WTC11 (cell line): ENCODE measurements around the gene CRIP2. TPM values are rescaled to one million over a fixed set of nuclear protein-coding genes. Genes with fewer than 3 reads are reported as not detected.

ENCODE experiments used
- ATAC-seq: fragments of 200-7000 bp; cut with Tn5 transposase; 2 replicates; pipeline ENCODE4 v1.10.0; 2021; ENCODE audit warnings: mild to moderate bottlenecking, moderate library complexity
- CTCF ChIA-PET: fragments of 300-600 bp; sonication (Branson Sonifier 250); formaldehyde crosslinking; loops from one replicate; lab custom pipeline; 2021; ENCODE audit warnings: antibody characterized with exemption; lab: Charles Lee
- POLR2A ChIA-PET: fragments of 350-600 bp; sonication (Branson Sonifier 250); formaldehyde crosslinking; loops from one replicate; lab custom pipeline; 2021; ENCODE audit warnings: antibody characterized with exemption; lab: Charles Lee
- DNase-seq: peaks from one replicate; pipeline ENCODE4 v3.0.0; 2021; ENCODE audit warnings: low spot score
- H3K27ac Mint-ChIP-seq: 2 replicates; pipeline ENCODE4 v1.8.0; 2021; ENCODE audit warnings: mixed read lengths
- H3K27me3 Mint-ChIP-seq: 2 replicates; pipeline ENCODE4 v1.8.0; 2021; ENCODE audit warnings: low read depth, mild to moderate bottlenecking, moderate library complexity, mixed read lengths
- H3K36me3 Mint-ChIP-seq: 2 replicates; pipeline ENCODE4 v1.8.0; 2021; ENCODE audit warnings: mixed read lengths
- H3K4me1 Mint-ChIP-seq: 2 replicates; pipeline ENCODE4 v1.8.0; 2022; ENCODE audit warnings: mixed read lengths
- H3K4me3 Mint-ChIP-seq: 2 replicates; pipeline ENCODE4 v1.8.0; 2021; ENCODE audit warnings: mild to moderate bottlenecking, moderate library complexity, mixed read lengths
- H3K9me3 Mint-ChIP-seq: 2 replicates; pipeline ENCODE4 v1.8.0; 2021; ENCODE audit warnings: mixed read lengths
- CBFB ChIP-seq: sonication (generic); formaldehyde crosslinking; IDR thresholded peaks from 2 replicates; pipeline ENCODE4 v1.8.1; 2022; ENCODE audit warnings: mild to moderate bottlenecking, low read depth, missing genetic modification reagents
- FOXP1 ChIP-seq: sonication (generic); formaldehyde crosslinking; IDR thresholded peaks from 2 replicates; pipeline ENCODE4 v1.8.0; 2022; ENCODE audit warnings: missing genetic modification reagents, mild to moderate bottlenecking, moderate library complexity, borderline replicate concordance
- GTF2I ChIP-seq: fragments of 250-450 bp; sonication (Bioruptor Pico); conservative IDR thresholded peaks from 2 replicates; pipeline ENCODE4 v1.4.0; 2021; ENCODE audit warnings: mild to moderate bottlenecking
- JAZF1 ChIP-seq: fragments of 250-450 bp; sonication (Bioruptor Pico); IDR thresholded peaks from 2 replicates; pipeline ENCODE4 v1.9.0; 2021; ENCODE audit warnings: moderate library complexity, mild to moderate bottlenecking, inconsistent platforms
- NFE2L1 ChIP-seq: sonication (generic); formaldehyde crosslinking; IDR thresholded peaks from 2 replicates; pipeline ENCODE4 v1.8.1; 2023; ENCODE audit warnings: missing genetic modification reagents
- NR1H2 ChIP-seq: sonication (generic); formaldehyde crosslinking; IDR thresholded peaks from 2 replicates; pipeline ENCODE4 v1.9.0; 2021; ENCODE audit warnings: mild to moderate bottlenecking, moderate library complexity, missing genetic modification reagents
- NR3C1 ChIP-seq: sonication (generic); formaldehyde crosslinking; conservative IDR thresholded peaks from 2 replicates; pipeline ENCODE4 v1.8.1; 2023; ENCODE audit warnings: low read depth, mild to moderate bottlenecking, missing genetic modification reagents
- TEAD4 ChIP-seq: sonication (generic); formaldehyde crosslinking; IDR thresholded peaks from 2 replicates; pipeline ENCODE4 v1.8.0; 2022; ENCODE audit warnings: mild to moderate bottlenecking, missing genetic modification reagents
- TP53 ChIP-seq: sonication (generic); formaldehyde crosslinking; IDR thresholded peaks from 2 replicates; pipeline ENCODE4 v1.8.1; 2023; ENCODE audit warnings: mild to moderate bottlenecking, missing genetic modification reagents
- ZNF219 ChIP-seq: sonication (generic); formaldehyde crosslinking; IDR thresholded peaks from 2 replicates; pipeline ENCODE4 v1.8.0; 2023; ENCODE audit warnings: missing genetic modification reagents, mild to moderate bottlenecking, borderline replicate concordance
- ZNF317 ChIP-seq: sonication (generic); formaldehyde crosslinking; IDR thresholded peaks from 2 replicates; pipeline ENCODE4 v1.8.1; 2023; ENCODE audit warnings: low read depth, mild to moderate bottlenecking, moderate library complexity, missing genetic modification reagents, borderline replicate concordance
- ZNF396 ChIP-seq: fragments of 250-450 bp; sonication (Bioruptor Pico); IDR thresholded peaks from 2 replicates; pipeline ENCODE4 v1.8.0; 2021; ENCODE audit warnings: mild to moderate bottlenecking, moderate library complexity, borderline replicate concordance
- ZNF416 ChIP-seq: fragments of 250-450 bp; sonication (Bioruptor Pico); IDR thresholded peaks from 2 replicates; pipeline ENCODE4 v1.9.0; 2021; ENCODE audit warnings: mild to moderate bottlenecking, inconsistent platforms
- total RNA-seq: library from RNA; stranded (reverse); gene quantifications from 3 replicates; pipeline ENCODE4 v1.2.3, GENCODE V29; 2021
- TF ChIP-seq, protein P1 (sequence below): sonication (generic); formaldehyde crosslinking; IDR thresholded peaks from 2 replicates; pipeline ENCODE4 v1.8.1; 2022; ENCODE audit warnings: low read depth, missing genetic modification reagents, borderline replicate concordance
- TF ChIP-seq, protein P2 (sequence below): sonication (generic); formaldehyde crosslinking; IDR thresholded peaks from 2 replicates; pipeline ENCODE4 v1.8.0; 2022; ENCODE audit warnings: mild to moderate bottlenecking, missing genetic modification reagents
- TF ChIP-seq, protein P3 (sequence below): sonication (generic); formaldehyde crosslinking; IDR thresholded peaks from 2 replicates; pipeline ENCODE4 v1.8.0; 2023; ENCODE audit warnings: mild to moderate bottlenecking, missing genetic modification reagents
- TF ChIP-seq, protein P4 (sequence below): sonication (generic); formaldehyde crosslinking; conservative IDR thresholded peaks from 2 replicates; pipeline ENCODE4 v1.8.1; 2023; ENCODE audit warnings: mild to moderate bottlenecking, low read depth, missing genetic modification reagents, moderate library complexity
- TF ChIP-seq, protein P5 (sequence below): sonication (generic); formaldehyde crosslinking; IDR thresholded peaks from 2 replicates; pipeline ENCODE4 v1.8.1; 2022; ENCODE audit warnings: mild to moderate bottlenecking, missing genetic modification reagents, moderate library complexity, borderline replicate concordance
- TF ChIP-seq, protein P6 (sequence below): sonication (generic); formaldehyde crosslinking; IDR thresholded peaks from 2 replicates; pipeline ENCODE4 v1.8.0; 2023; ENCODE audit warnings: missing genetic modification reagents, mild to moderate bottlenecking, borderline replicate concordance

Gene CRIP2
- total RNA-seq, 1 experiment from 2014 or later, result 5.4 TPM

DNA sequence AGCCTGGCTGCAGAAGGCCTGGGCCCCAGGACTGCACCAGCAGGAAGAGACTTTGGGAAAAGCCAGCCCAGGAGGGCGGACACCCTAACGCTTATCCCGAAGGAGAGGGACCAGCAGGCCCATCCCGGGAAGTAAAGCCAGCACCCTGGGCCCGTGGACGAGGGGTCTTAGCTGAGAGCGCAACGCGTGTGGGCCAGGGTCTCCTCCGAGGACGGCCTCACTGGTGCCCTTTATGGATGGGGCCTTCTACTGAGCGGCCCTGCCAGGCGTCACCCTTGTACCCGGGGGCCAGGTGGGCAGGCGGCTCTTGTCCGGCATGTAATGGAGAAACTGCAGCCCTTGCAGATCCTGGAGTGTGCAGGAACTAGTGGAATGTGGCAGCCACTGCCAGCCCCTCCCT lies 30.5 kb downstream of the CRIP2 start:
- H3K27me3 Mint-ChIP-seq, result peaks cover 4% of the 10 kb centered on the region
- DNase-seq (no peak), ATAC-seq (no peak)
- H3K4me1 Mint-ChIP-seq, result no peaks in the 10 kb centered on the region
- POLR2A ChIA-PET, result interaction anchor here (0.6 kb wide), 1 partner anchor 37 kb away, joined by 3 read pairs; no protein-coding TSS in a partner anchor
- H3K27ac Mint-ChIP-seq, result no peak overlapping the region
- no peak overlapping the region for H3K4me3 Mint-ChIP-seq
- TF ChIP-seq ZNF416 (CRISPR knock-in tag) (no peak), JAZF1 (CRISPR knock-in tag) (no peak), CBFB (CRISPR knock-in tag) (no peak), ZNF219 (CRISPR knock-in tag) (no peak), NR1H2 (CRISPR knock-in tag) (no peak), NR3C1 (CRISPR knock-in tag) (no peak)
- TF ChIP-seq, protein P1, sequence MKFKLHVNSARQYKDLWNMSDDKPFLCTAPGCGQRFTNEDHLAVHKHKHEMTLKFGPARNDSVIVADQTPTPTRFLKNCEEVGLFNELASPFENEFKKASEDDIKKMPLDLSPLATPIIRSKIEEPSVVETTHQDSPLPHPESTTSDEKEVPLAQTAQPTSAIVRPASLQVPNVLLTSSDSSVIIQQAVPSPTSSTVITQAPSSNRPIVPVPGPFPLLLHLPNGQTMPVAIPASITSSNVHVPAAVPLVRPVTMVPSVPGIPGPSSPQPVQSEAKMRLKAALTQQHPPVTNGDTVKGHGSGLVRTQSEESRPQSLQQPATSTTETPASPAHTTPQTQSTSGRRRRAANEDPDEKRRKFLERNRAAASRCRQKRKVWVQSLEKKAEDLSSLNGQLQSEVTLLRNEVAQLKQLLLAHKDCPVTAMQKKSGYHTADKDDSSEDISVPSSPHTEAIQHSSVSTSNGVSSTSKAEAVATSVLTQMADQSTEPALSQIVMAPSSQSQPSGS (CRISPR knock-in tag), result no peak
- TF ChIP-seq, protein P2, sequence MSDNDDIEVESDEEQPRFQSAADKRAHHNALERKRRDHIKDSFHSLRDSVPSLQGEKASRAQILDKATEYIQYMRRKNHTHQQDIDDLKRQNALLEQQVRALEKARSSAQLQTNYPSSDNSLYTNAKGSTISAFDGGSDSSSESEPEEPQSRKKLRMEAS (CRISPR knock-in tag), result no peak
- TF ChIP-seq, protein P3, sequence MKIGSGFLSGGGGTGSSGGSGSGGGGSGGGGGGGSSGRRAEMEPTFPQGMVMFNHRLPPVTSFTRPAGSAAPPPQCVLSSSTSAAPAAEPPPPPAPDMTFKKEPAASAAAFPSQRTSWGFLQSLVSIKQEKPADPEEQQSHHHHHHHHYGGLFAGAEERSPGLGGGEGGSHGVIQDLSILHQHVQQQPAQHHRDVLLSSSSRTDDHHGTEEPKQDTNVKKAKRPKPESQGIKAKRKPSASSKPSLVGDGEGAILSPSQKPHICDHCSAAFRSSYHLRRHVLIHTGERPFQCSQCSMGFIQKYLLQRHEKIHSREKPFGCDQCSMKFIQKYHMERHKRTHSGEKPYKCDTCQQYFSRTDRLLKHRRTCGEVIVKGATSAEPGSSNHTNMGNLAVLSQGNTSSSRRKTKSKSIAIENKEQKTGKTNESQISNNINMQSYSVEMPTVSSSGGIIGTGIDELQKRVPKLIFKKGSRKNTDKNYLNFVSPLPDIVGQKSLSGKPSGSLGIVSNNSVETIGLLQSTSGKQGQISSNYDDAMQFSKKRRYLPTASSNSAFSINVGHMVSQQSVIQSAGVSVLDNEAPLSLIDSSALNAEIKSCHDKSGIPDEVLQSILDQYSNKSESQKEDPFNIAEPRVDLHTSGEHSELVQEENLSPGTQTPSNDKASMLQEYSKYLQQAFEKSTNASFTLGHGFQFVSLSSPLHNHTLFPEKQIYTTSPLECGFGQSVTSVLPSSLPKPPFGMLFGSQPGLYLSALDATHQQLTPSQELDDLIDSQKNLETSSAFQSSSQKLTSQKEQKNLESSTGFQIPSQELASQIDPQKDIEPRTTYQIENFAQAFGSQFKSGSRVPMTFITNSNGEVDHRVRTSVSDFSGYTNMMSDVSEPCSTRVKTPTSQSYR (CRISPR knock-in tag), result no peak
- TF ChIP-seq, protein P4, sequence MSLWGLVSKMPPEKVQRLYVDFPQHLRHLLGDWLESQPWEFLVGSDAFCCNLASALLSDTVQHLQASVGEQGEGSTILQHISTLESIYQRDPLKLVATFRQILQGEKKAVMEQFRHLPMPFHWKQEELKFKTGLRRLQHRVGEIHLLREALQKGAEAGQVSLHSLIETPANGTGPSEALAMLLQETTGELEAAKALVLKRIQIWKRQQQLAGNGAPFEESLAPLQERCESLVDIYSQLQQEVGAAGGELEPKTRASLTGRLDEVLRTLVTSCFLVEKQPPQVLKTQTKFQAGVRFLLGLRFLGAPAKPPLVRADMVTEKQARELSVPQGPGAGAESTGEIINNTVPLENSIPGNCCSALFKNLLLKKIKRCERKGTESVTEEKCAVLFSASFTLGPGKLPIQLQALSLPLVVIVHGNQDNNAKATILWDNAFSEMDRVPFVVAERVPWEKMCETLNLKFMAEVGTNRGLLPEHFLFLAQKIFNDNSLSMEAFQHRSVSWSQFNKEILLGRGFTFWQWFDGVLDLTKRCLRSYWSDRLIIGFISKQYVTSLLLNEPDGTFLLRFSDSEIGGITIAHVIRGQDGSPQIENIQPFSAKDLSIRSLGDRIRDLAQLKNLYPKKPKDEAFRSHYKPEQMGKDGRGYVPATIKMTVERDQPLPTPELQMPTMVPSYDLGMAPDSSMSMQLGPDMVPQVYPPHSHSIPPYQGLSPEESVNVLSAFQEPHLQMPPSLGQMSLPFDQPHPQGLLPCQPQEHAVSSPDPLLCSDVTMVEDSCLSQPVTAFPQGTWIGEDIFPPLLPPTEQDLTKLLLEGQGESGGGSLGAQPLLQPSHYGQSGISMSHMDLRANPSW (CRISPR knock-in tag), result no peak
- TF ChIP-seq, protein P5, sequence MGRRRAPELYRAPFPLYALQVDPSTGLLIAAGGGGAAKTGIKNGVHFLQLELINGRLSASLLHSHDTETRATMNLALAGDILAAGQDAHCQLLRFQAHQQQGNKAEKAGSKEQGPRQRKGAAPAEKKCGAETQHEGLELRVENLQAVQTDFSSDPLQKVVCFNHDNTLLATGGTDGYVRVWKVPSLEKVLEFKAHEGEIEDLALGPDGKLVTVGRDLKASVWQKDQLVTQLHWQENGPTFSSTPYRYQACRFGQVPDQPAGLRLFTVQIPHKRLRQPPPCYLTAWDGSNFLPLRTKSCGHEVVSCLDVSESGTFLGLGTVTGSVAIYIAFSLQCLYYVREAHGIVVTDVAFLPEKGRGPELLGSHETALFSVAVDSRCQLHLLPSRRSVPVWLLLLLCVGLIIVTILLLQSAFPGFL (CRISPR knock-in tag), result no peak
- peaks cover 3% of the 10 kb centered on the region for H3K9me3 Mint-ChIP-seq
- CTCF ChIA-PET, result no interaction called here
- H3K36me3 Mint-ChIP-seq, result peaks cover 2% of the 10 kb centered on the region; the same call in 1 of the 2 replicates

DNA sequence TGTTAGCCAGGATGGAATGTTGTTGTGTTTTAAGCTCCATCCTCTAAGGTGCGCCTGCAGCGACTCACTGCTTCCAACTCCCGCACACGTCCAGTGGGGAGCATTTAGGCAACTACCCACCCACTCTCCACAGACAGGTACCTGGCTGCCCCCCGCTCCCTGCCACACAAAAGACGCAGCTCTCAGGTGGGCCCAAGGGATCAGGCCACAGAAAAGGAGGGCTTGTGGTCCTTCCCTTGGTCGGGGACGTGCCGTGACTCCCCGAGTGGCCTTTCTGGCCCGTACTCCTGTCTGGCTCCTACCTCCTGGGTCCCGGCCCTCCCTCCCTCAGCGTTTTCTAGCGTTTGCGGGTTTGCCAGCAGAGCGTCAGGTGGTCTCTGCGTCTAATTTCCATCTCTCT lies 32.6 kb downstream of the CRIP2 start:
- Mint-ChIP-seq H3K27me3 (peaks cover 8% of the 10 kb centered on the region), H3K36me3 (peaks cover 2% of the 10 kb centered on the region; the same call in 1 of the 2 replicates), H3K9me3 (peaks cover 3% of the 10 kb centered on the region), H3K4me3 (no peak overlapping the region), H3K4me1 (no peaks in the 10 kb centered on the region), H3K27ac (no peak overlapping the region)
- ChIA-PET CTCF (interaction anchor here (1.6 to 2.1 kb wide), 3 partner anchors 18 to 27 kb away, joined by 3 to 10 read pairs (median 4); no protein-coding TSS in a partner anchor), POLR2A (no interaction called here)
- ATAC-seq, result no peak
- no peak for DNase-seq
- no peak for TF ChIP-seq TP53 (CRISPR knock-in tag)
- no peak for TF ChIP-seq NR1H2 (CRISPR knock-in tag)
- no peak for TF ChIP-seq GTF2I (CRISPR knock-in tag)
- no peak for TF ChIP-seq NR3C1 (CRISPR knock-in tag)
- no peak for TF ChIP-seq TEAD4 (CRISPR knock-in tag)
- no peak for TF ChIP-seq FOXP1 (CRISPR knock-in tag)
- TF ChIP-seq ZNF396 (CRISPR knock-in tag), result no peak
- TF ChIP-seq, protein P6, sequence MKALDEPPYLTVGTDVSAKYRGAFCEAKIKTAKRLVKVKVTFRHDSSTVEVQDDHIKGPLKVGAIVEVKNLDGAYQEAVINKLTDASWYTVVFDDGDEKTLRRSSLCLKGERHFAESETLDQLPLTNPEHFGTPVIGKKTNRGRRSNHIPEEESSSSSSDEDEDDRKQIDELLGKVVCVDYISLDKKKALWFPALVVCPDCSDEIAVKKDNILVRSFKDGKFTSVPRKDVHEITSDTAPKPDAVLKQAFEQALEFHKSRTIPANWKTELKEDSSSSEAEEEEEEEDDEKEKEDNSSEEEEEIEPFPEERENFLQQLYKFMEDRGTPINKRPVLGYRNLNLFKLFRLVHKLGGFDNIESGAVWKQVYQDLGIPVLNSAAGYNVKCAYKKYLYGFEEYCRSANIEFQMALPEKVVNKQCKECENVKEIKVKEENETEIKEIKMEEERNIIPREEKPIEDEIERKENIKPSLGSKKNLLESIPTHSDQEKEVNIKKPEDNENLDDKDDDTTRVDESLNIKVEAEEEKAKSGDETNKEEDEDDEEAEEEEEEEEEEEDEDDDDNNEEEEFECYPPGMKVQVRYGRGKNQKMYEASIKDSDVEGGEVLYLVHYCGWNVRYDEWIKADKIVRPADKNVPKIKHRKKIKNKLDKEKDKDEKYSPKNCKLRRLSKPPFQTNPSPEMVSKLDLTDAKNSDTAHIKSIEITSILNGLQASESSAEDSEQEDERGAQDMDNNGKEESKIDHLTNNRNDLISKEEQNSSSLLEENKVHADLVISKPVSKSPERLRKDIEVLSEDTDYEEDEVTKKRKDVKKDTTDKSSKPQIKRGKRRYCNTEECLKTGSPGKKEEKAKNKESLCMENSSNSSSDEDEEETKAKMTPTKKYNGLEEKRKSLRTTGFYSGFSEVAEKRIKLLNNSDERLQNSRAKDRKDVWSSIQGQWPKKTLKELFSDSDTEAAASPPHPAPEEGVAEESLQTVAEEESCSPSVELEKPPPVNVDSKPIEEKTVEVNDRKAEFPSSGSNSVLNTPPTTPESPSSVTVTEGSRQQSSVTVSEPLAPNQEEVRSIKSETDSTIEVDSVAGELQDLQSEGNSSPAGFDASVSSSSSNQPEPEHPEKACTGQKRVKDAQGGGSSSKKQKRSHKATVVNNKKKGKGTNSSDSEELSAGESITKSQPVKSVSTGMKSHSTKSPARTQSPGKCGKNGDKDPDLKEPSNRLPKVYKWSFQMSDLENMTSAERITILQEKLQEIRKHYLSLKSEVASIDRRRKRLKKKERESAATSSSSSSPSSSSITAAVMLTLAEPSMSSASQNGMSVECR (CRISPR knock-in tag), result no peak
- TF ChIP-seq ZNF317 (CRISPR knock-in tag), result no peak
- TF ChIP-seq NFE2L1, result no peak
